Measurements from ENCODE around the gene ZSCAN5A.
"Not testable (repeated sequence)": the region's sequence is repeated elsewhere in the genome, so short reads cannot be mapped to it uniquely, and the experiment has no call there.

ZSCAN5A gene, protein sequence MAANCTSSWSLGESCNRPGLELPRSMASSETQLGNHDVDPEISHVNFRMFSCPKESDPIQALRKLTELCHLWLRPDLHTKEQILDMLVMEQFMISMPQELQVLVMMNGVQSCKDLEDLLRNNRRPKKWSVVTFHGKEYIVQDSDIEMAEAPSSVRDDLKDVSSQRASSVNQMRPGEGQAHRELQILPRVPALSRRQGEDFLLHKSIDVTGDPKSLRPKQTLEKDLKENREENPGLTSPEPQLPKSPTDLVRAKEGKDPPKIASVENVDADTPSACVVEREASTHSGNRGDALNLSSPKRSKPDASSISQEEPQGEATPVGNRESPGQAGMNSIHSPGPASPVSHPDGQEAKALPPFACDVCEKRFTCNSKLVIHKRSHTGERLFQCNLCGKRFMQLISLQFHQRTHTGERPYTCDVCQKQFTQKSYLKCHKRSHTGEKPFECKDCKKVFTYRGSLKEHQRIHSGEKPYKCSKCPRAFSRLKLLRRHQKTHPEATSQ

DNA sequence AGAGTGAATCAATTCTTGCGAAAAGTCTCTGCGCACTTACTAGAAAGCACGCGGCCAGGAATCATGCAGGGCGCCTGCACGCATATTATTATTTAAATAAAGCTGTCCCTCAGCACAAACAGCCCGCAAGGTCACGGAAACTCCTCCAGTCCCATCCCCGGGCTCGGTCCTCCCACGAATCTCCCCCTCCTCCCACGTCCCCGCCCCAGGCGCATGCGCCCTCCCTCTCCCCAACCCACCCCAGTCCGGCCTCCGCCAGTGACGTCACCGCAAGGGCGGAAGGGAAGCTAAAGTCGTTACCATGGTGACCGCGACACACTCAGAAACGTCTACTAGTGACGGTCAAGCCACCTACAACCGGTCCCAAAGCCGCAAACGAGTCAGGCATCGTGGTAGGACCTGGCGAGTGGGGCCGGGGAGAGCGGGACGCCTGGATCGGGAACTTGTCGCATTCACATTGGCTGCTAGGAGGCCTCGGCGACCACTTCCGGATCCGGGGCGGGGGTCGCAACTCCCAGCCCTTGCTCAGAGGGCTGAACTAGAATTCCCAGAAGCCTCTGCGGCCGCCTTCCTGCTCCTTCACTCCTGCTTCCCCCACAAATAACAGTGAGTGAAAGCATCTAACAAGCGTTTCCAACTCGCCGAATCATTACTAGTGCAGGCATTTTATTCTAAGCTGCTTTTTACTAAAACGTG, at the start of gene ZSCAN5A:
Gene ZSCAN5A, minus strand, starts transcription at position 459 of the 696 bp plus-strand sequence. CDS start 89,793 bp downstream, outside the sequence.
- peak; percentile 96 to 97 for DNase-seq (ENCODE audit: low read depth in 2 of 2)

DNA sequence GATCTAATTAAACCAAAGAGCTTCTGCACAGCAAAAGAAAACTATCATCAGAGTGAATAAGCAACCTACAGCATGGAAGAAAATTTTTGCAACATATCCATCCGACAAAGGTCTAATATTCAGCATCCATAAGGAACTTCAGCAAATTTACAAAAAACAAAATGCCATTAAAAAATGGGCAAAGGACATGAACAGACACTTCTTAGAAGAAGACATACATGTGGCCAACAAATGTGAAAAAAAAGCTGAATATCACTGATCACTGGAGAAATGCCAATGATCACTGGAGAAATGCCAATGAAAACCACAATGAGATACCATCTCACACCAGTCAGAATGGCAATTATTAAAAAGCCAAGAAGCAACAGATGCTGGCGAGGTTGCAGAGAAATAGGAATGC, 46.2 kb upstream of the ZSCAN5A start:
- DNase-seq (ENCODE audit: low read depth in 2 of 2) = no peak

- DNase-seq (ENCODE audit: low read depth in 2 of 2) = no peak
Measured at GRCh38 chr19:56356944-56357343, 42.3 kb upstream of the ZSCAN5A start.

DNA sequence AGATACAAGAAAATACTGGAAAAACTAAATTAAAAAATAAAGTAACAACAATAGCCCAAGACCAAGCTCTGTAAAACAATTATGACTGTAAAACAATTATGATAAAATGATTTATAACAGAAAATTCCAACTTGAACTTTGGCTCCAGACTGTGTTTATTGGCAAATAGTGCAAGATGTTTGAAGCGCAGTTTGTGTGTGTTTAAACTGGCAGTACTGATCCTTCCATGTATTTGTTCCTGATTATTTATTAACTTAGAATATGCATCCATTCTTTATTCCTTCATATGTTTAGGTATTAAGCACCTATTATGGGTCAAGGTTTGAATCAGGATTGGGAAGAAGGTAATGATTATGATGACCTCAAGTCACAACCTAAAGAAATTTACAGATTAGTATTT, 40.9 kb upstream of the ZSCAN5A start:
- no peak for DNase-seq (ENCODE audit: low read depth in 2 of 2)

DNA sequence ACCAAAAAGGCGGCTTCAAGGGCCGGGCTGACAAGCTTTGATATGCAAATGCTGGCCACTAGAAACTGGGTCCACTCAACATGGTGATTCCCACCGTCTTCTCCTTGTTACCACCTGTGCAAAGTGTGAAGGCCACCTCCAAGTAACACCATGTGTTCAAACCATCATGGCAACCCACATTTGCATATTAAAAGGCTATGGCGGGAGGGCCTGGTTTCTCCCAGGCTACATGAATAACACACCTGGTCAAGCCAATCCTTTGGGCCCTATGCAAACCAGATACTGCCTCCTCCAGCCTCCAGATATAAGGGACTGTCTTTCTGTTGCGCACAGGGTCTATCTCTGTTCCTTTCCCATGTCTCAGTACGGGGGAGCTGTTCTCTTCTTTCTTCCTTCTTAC, 36.6 kb upstream of the ZSCAN5A start:
- no peak for DNase-seq (ENCODE audit: low read depth in 2 of 2)

DNA sequence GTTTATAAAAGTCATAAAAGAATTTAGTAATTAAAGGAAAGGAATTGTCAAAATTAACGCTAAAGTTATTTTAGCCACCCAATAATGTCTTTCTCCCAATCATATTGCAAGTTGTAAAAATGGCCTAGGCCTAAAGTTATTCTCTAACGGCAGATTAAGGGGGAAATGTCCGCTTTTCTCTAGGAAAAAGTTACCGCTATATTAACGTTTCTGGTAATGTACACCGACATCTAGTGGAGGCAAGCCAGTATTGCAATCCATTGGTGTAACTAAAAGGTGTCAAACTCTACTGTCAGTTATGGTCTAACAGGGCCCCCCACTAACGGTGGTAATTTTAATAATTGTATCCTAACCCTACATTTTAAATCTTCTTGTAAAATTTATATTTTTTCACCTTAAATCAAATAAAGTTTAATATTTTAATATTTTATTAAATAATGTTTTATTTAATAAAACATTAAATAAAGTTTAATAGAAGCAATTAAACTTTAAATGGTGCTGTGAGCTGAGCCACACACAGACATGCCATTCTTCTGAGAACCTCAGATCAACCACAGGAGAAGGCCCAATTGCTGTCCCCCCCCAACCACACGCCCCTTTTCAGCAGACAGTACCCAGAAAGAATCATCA, 35.9 kb upstream of the ZSCAN5A start:
- peak; percentile 3 to 34 for DNase-seq (ENCODE audit: low read depth in 2 of 2)

GRCh38 chr19:56348289-56348877, 33.7 kb upstream of the ZSCAN5A start:
- no peak for DNase-seq (ENCODE audit: low read depth in 2 of 2)

DNA sequence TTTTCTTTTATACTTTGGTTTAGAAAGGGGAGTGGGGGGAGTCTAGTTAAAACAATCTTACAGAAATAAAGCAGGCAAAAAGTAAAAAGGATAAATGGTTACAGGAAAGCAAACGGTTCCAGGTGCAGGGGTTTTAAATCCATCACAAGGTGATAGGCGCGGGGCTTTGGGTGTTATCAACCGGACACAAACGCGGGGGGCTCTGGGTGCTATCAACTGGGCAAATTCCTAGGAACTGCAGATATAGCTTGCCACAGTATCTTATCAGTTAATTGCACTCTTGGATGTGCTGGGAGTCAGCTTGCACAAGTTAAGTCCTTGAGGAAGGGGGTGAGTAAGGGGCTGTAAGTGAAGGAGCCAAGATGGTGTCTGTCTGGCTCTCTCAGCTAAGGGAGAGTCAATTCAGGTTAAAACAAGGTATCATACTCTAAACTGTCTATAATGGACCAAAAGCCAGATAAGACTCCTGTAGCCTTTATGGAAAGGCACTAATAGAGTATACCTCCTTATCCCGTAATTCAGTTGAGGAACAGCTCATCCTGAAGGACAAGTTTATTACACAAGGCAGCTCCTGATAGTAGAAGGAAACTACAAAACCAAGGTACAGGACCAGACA, 32.6 kb upstream of the ZSCAN5A start:
- DNase-seq (ENCODE audit: low read depth in 2 of 2) = no peak

DNA sequence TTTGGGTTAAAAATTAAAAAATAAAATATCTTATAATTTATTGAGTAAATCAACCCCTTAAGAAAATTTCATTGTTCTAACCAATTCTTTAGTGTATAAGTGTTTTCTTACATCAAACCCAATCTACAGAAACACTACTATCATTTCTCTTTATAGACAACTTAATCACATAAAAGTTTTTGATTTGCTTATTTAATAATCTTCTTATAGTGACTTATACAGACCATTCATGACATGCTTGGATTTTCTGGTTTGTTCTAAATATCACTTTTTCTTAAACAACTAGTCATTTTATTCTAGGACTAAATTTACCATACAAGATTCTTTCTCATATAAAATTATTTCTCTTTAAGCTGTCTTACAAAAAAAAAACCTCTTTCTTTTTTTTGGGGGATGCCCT, 27.3 kb upstream of the ZSCAN5A start:
- no peak for DNase-seq (ENCODE audit: low read depth in 2 of 2)

DNA sequence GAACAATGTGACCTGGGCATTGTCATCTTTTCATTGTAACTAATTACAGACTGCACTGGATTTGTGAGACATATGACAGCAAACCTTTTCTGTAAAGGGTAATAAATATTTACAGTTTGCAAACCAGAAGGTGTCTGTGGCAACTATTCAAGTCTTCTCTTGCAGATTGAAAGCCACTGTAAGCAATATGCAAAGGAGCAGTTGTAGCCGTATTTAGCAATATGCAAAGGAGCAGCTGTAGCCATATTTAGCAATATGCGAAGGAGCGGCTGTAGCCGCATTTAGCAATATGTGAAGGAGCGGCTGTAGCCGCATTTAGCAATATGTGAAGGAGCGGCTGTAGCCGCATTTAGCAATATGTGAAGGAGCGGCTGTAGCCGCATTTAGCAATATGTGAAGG, 24.4 kb upstream of the ZSCAN5A start:
- not testable (repeated sequence) for DNase-seq (ENCODE audit: low read depth in 2 of 2)

DNA sequence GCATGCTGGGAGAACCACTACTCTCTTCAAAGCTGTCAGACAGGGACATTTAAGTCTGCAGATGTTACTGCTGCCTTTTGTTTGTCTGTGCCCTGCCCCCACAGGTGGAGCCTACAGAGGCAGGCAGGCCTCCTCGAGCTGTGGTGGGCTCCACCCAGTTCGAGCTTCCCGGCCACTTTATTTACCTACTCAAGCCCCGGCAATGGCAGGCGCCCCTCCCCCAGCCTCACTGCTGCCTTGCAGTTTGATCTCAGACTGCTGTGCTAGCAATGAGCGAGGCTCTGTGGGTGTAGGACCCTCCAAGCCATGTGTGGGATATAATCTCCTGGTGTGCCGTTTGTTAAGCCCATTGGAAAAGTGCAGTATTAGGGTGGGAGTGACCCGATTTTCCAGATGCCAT, 22.4 kb upstream of the ZSCAN5A start:
- DNase-seq (ENCODE audit: low read depth in 2 of 2) = not testable (repeated sequence)

DNA sequence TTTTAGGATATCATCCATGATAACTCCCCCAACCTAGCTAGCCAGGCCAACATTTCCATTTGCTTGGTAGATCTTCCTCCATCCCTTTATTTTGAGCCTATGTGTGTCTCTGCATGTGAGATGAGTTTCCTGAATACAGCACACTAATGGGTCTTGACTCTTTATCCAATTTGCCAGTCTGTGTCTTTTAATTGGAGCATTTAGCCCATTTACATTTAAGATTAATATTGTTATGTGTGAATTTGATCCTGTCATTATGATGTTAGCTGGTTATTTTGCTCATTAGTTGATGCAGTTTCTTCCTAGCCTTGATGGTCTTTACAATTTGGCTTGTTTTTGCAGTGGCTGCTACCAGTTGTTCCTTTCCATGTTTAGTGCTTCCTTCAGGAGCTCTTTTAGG, 20.7 kb upstream of the ZSCAN5A start:
- DNase-seq (ENCODE audit: low read depth in 2 of 2) = not testable (repeated sequence)

- peak in 1 of 2 donors; percentile 6 for DNase-seq (ENCODE audit: low read depth in 2 of 2)
Measured at GRCh38 chr19:56333506-56333905, 18.9 kb upstream of the ZSCAN5A start.

DNA sequence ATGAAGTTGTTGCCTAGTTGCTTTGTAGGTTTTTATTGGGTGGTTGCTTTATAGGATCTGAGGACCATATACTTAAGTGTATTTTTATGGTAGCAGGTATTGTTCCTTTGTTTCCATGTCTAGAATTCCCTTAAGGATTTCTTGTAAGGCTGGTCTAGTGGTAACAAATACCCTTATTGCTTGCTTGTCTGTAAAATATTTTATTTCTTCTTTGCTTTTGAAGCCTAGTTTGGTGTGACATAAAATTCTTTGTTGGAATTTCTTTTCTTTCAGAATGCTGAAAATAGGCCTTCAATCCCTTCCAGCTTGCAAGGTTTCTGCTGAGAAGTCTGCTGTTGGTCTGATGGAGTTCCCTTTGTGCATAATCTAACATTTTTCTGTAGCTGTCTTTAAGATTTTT, 18.1 kb upstream of the ZSCAN5A start:
- no peak for DNase-seq (ENCODE audit: low read depth in 2 of 2)

DNA sequence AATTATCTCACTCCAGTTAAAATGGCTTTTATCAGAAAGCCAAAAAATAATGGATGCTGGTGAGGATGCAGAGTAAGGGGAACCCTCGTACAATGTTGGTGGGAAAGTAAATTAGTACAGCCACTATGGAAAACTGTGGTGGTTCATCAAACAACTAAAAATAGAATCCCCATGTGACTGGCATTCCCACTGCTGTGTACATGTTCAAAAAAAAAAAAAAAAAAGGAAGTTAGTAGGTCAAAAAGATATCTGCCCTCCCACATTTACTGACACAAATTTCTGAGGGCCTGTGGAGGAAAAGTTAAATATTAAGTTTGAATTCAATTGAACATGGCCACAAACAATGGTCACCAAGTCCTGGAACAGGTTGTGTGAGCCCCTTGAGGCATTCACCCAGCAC, 9.8 kb upstream of the ZSCAN5A start:
- no peak for DNase-seq (ENCODE audit: low read depth in 2 of 2)

DNA sequence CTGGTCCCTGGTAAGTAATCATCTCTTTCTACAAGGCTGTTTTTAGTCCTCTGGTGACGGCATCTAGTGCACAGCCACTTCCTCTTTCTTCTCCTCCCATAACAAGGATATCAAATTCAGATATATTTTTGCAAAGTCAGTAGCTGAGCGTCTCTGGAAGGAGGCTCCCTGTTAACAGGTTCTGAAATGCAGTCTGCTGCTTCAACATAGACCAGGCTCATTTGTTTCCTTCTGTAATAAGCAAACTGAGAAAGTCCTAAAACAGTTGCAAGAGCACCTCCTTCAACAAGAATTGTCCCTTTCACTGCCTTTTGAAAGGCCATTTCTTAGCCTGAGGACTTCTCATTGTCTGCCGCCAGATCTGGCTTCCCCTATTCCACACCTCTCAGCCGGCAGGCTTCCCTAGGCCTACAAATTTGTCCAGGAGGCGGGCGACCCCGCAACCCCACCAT, 7.4 kb upstream of the ZSCAN5A start:
- DNase-seq (ENCODE audit: low read depth in 2 of 2) = no peak

DNA sequence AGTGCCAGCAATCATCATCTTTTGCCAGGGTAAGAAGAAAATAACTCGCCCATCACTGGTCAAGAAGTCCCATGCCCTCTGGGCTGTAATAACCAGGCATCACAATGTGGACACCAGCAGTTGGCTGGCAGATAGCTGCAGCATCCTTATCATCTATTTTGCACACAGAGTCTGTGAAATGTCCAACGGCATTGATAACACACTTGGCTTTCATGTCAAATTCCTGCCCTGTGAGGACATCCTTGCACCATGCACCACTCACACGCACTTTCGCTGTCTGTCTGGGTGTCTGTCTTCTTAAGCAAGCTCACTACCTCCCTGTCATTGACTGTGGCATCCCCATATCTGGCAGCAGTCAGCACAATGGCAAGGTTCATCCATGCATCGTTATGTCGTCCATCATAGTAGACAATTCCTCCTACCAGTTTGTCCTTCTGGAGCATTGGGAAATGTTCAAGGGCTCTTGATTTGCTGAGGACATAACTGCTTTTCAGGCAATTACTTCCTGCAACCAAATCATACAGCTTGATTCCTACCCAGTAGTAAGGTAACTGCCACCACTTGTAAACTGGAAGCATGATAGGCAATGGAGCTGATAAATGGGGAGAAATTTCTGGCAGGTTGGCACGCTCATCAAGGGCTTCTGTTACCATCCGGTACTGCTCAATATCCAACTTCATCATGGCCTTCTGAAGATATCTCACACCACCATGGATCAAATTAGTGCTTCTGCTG, 6.8 kb upstream of the ZSCAN5A start:
- DNase-seq (ENCODE audit: low read depth in 2 of 2) = no peak

GRCh38 chr19:56319991-56320390, 5.4 kb upstream of the ZSCAN5A start:
- no peak for DNase-seq (ENCODE audit: low read depth in 2 of 2)

- DNase-seq (ENCODE audit: low read depth in 2 of 2) = no peak
Measured at GRCh38 chr19:56317749-56318148, 3.1 kb upstream of the ZSCAN5A start.

GRCh38 chr19:56316728-56317127, 2.1 kb upstream of the ZSCAN5A start:
- DNase-seq (ENCODE audit: low read depth in 2 of 2) = no peak

Measured in stimulated activated CD8-positive, alpha-beta memory T cell treated with anti-CD3 and anti-CD28 coated beads, Interleukin-7, amount 100 ng/mL, for 4 hours (primary cell).